Stimulated activated naive CD8-positive, alpha-beta T cell treated with anti-CD3 and anti-CD28 coated beads, Interleukin-15, amount 100 ng/mL, for 72 hours (primary cell): Measurements from ENCODE around the gene CRACR2B.

Experiments
- ATAC-seq: fragments of 150-1000 bp; cut with Tn5 transposase; 2 replicates; pipeline ENCODE4 v1.10.0; 2021; ENCODE audit warnings: mild to moderate bottlenecking, moderate library complexity
- DNase-seq, 2 donors: peaks; one replicate each; pipeline ENCODE4 v3.0.0; 2021 to 2022
- H3K27ac Mint-ChIP-seq, 2 donors: one replicate each; pipeline ENCODE4 v1.8.0; 2022; ENCODE audit warnings: mild to moderate bottlenecking in 2 of 2, mixed read lengths in 2 of 2, moderate library complexity in 2 of 2
- H3K27me3 Mint-ChIP-seq: one replicate; pipeline ENCODE4 v1.8.0; 2022; ENCODE audit warnings: mixed read lengths
- H3K4me1 Mint-ChIP-seq: one replicate; pipeline ENCODE4 v1.8.0; 2022; ENCODE audit warnings: mild to moderate bottlenecking, mixed read lengths
- H3K4me3 Mint-ChIP-seq, 2 donors: one replicate each; pipeline ENCODE4 v1.8.0; 2022; ENCODE audit warnings: mild to moderate bottlenecking in 2 of 2, mixed read lengths in 2 of 2, moderate library complexity in 1 of 2
- H3K9me3 Mint-ChIP-seq, 2 donors: one replicate each; pipeline ENCODE4 v1.8.0; 2022; ENCODE audit warnings: mixed read lengths in 2 of 2

CRACR2B gene

DNA sequence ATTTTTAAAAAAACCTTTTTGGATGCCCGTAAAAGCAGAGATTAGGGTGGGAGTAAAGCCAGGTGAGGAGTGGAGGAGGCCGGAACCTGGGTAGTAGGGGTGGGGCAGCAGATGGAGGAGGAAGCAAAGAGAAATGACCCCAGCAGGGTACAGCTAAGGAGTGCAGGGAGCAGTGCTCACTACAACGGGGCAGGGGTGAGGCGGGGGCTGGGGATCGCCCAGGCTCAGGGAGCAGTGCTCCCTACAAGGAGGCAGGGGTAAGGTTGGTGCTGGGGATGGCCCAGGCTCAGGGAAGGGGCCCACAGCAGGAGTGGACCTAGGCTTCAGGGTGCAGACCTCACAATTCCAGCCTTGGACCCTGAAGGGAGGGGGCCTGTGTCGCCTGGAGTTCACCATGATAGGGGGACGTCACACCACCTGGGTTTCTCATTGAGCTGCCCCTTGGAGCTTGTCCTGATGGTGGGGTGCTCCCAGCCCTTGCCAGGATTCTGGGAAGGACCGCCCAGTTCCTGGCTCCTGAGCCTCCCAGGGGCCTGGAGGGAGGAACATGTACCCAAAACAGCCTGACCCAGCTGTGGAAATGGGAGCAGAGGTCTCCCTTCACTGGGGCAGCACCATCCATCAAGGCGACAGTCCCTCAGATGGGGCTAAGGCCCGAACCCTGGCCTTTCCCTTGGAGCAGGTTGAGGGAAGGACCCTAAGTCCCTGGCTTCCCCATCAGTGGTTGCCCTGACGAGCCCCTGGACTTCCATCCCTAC, 11.9 kb upstream of the CRACR2B start:
- no peak for ATAC-seq
- Mint-ChIP-seq H3K4me1 (peaks cover 52% of the 10 kb centered on the region), H3K4me3 (no peak overlapping the region), H3K9me3 (no peaks in the 10 kb centered on the region), H3K27me3 (no peaks in the 10 kb centered on the region), H3K27ac (no peak overlapping the region)
- DNase-seq: no peak

- no peak overlapping the region for H3K27ac Mint-ChIP-seq
- no peak for ATAC-seq
- DNase-seq: no peak
- no peak overlapping the region for H3K4me3 Mint-ChIP-seq
- H3K4me1 Mint-ChIP-seq: peaks cover 52% of the 10 kb centered on the region
- H3K9me3 Mint-ChIP-seq: no peaks in the 10 kb centered on the region
- H3K27me3 Mint-ChIP-seq: no peaks in the 10 kb centered on the region
Measured at GRCh38 chr11:816433-816779, 11.3 kb upstream of the CRACR2B start.

- Mint-ChIP-seq H3K27me3 (no peaks in the 10 kb centered on the region), H3K4me1 (peaks cover 43% of the 10 kb centered on the region), H3K9me3 (no peaks in the 10 kb centered on the region), H3K4me3 (peak within 1 kb of the TSS; percentile 87 to 93), H3K27ac (peak within 1 kb of the TSS in 1 of 2 donors; percentile 96)
- ATAC-seq (no peak), DNase-seq (no peak)
Measured at GRCh38 chr11:818396-819128, 9.2 kb upstream of the CRACR2B start, which contains the start of gene PNPLA2. Gene PNPLA2, plus strand, starts transcription at chr11:818914. Its CDS starts 805 bp downstream, at chr11:819719.

GRCh38 chr11:819129-819931, 8.4 kb upstream of the CRACR2B start:
- Mint-ChIP-seq H3K27ac (peak overlapping the region in 1 of 2 donors; percentile 96), H3K4me1 (peaks cover 37% of the 10 kb centered on the region), H3K9me3 (no peaks in the 10 kb centered on the region), H3K4me3 (peak overlapping the region; percentile 87 to 93), H3K27me3 (no peaks in the 10 kb centered on the region)
- peak; percentile 84 for ATAC-seq
- peak; percentile 91 to 94 for DNase-seq

GRCh38 chr11:819943-820649, 7.6 kb upstream of the CRACR2B start:
- H3K27ac Mint-ChIP-seq: peak overlapping the region; percentile 76 to 96
- ATAC-seq (peak; percentile 79), DNase-seq (peak; percentile 92 to 95)
- peaks cover 39% of the 10 kb centered on the region for H3K4me1 Mint-ChIP-seq
- H3K4me3 Mint-ChIP-seq: peak overlapping the region; percentile 87 to 93
- no peaks in the 10 kb centered on the region for H3K9me3 Mint-ChIP-seq
- no peaks in the 10 kb centered on the region for H3K27me3 Mint-ChIP-seq

- peaks cover 44% of the 10 kb centered on the region for H3K4me1 Mint-ChIP-seq
- DNase-seq (no peak), ATAC-seq (no peak)
- H3K4me3 Mint-ChIP-seq: peak overlapping the region; percentile 87 to 93
- peak overlapping the region in 1 of 2 donors; percentile 96 for H3K27ac Mint-ChIP-seq
- H3K9me3 Mint-ChIP-seq: no peaks in the 10 kb centered on the region
- H3K27me3 Mint-ChIP-seq: no peaks in the 10 kb centered on the region
Measured at GRCh38 chr11:820655-821511, 6.8 kb upstream of the CRACR2B start.

GRCh38 chr11:821512-822371, 6.0 kb upstream of the CRACR2B start:
- peak overlapping the region in 1 of 2 donors; percentile 78 for H3K27ac Mint-ChIP-seq
- no peak for DNase-seq
- peaks cover 50% of the 10 kb centered on the region for H3K4me1 Mint-ChIP-seq
- peak overlapping the region in 1 of 2 donors; percentile 93 for H3K4me3 Mint-ChIP-seq
- H3K9me3 Mint-ChIP-seq: no peaks in the 10 kb centered on the region
- no peak for ATAC-seq
- H3K27me3 Mint-ChIP-seq: no peaks in the 10 kb centered on the region

DNA sequence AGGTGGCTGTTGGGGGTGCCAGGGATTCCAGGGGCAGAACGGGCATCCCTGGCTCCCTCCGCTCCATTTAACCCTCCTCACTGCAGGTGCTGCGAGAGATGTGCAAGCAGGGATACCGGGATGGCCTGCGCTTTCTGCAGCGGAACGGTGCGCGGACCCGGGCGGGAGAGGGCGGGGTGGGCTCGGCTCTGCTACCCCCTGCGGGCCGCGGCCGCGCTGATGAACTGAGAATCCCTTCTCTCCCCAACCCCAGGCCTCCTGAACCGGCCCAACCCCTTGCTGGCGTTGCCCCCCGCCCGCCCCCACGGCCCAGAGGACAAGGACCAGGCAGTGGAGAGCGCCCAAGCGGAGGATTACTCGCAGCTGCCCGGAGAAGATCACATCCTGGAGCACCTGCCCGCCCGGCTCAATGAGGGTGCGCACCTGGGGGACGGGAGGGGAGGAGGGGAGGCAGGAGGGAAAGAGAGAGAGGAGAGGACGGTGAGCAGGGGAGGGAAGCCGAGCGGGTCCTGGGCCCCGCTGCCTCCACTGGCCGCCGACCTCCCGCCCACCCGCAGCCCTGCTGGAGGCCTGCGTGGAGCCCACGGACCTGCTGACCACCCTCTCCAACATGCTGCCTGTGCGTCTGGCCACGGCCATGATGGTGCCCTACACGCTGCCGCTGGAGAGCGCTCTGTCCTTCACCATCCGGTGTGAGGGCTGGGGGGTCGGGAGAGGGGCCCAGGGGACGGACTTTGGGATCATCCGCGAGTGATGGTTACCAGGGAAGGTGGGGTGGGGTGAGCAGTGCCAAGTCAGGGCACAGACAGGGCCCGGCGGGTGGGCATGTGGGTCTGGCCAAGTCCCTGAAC, 4.1 kb upstream of the CRACR2B start:
- H3K9me3 Mint-ChIP-seq: no peaks in the 10 kb centered on the region
- H3K27me3 Mint-ChIP-seq: peaks cover 15% of the 10 kb centered on the region
- no peak for ATAC-seq
- no peak for DNase-seq
- no peak overlapping the region for H3K4me3 Mint-ChIP-seq
- peaks cover 50% of the 10 kb centered on the region for H3K4me1 Mint-ChIP-seq
- H3K27ac Mint-ChIP-seq: no peak overlapping the region

- H3K4me3 Mint-ChIP-seq: no peak overlapping the region
- no peak overlapping the region for H3K27ac Mint-ChIP-seq
- peaks cover 56% of the 10 kb centered on the region for H3K4me1 Mint-ChIP-seq
- ATAC-seq: no peak
- peaks cover 22% of the 10 kb centered on the region for H3K27me3 Mint-ChIP-seq
- H3K9me3 Mint-ChIP-seq: no peaks in the 10 kb centered on the region
- no peak for DNase-seq
Measured at GRCh38 chr11:824292-824880, 3.3 kb upstream of the CRACR2B start.

GRCh38 chr11:824942-825341, 2.8 kb upstream of the CRACR2B start:
- no peak overlapping the region for H3K4me3 Mint-ChIP-seq
- DNase-seq (no peak), ATAC-seq (no peak)
- H3K4me1 Mint-ChIP-seq: peaks cover 61% of the 10 kb centered on the region
- H3K27ac Mint-ChIP-seq: peak overlapping the region in 1 of 2 donors; percentile 65
- H3K27me3 Mint-ChIP-seq: peaks cover 28% of the 10 kb centered on the region
- H3K9me3 Mint-ChIP-seq: no peaks in the 10 kb centered on the region

DNA sequence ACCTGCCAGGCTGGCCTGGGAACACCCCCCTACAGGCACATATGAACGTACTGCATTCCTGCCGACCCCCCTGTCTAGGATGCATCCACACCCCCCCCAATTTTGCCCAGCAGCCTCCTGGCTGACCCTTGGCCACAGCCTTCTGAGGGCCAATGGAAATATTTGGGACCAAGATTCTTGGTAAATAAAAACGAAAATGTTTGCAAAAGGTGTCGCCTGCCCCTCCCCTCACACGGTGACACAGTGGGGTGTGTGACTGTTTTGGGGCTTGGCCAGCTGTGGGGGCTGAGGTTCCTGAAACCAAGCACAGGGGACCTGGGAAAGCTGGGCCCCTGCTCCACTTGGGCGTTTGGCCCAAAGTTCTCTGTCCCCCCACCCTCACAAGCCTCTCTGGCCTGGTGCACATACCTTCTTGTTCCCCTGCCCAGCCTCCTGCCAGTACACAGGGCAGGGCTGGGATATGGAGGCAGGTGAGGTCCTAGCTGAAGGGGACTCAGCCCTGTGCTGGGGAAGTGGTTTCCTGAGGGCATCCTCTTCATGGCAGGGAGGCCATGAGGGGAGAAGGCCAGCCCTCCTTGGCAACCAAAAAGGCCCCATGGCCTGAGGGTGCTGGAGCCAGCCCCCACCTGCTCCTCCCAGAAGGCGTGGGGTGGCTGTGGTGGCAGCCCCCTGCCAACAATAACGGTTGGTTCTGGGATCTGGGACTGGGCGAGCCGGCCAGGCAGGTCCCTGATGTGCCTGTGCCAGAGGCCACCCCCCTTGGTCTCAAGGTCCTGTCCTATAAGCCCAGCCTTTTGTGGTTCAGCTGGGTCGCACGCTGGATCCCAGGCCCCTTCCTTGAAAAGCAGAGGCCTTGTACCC, 2.1 kb upstream of the CRACR2B start:
- peak overlapping the region in 1 of 2 donors; percentile 65 for H3K27ac Mint-ChIP-seq
- peaks cover 34% of the 10 kb centered on the region for H3K27me3 Mint-ChIP-seq
- DNase-seq (no peak), ATAC-seq (no peak)
- no peaks in the 10 kb centered on the region for H3K9me3 Mint-ChIP-seq
- peaks cover 62% of the 10 kb centered on the region for H3K4me1 Mint-ChIP-seq
- H3K4me3 Mint-ChIP-seq: no peak overlapping the region

DNA sequence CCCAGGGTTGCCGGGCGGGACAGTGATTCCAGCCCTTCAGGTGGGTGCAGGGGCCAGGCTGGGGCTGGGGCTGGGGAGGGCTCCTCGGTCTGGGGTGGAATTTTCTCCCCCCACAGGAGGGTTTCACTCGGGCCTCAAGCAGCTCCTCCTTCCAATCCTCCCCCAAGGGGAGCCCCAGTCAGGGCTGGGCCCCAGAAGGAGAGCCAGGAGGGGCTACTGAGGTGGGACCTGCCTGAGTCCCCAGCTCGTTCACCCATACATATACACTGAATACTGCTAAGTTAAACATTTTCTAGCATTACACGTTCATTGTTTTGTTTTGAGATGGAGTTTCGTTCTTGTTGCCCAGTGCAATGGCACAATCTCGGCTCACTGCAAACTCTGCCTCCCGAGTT, 1.5 kb upstream of the CRACR2B start:
- Mint-ChIP-seq H3K9me3 (no peaks in the 10 kb centered on the region), H3K4me1 (peaks cover 60% of the 10 kb centered on the region), H3K4me3 (peak overlapping the region; percentile 80 to 82), H3K27ac (no peak overlapping the region), H3K27me3 (peaks cover 40% of the 10 kb centered on the region)
- DNase-seq (no peak), ATAC-seq (no peak)
